Lung (tissue), 12 donors: ENCODE data around the gene TYSND1. TPM values are rescaled to one million over a fixed set of nuclear protein-coding genes. Genes with fewer than 3 reads are reported as not detected.
"Not testable (repeated sequence)": the region's sequence is repeated elsewhere in the genome, so short reads cannot be mapped to it uniquely, and the experiment has no call there.

Experiments
- ATAC-seq: fragments of 200-7000 bp; cut with Tn5 transposase; one replicate; pipeline ENCODE4 v1.9.1; 2020; ENCODE audit warnings: moderate number of reproducible peaks; ENCODE audit not compliant: insufficient read depth, low FRiP score
- DNase-seq, 3 donors: peaks; one replicate each; pipeline ENCODE4 v3.0.0-alpha.2; 2013 to 2017
- H3K27ac ChIP-seq, 2 donors: one replicate each; pipeline ENCODE4 v1.5.1; 2013; ENCODE audit warnings: mild to moderate bottlenecking in 2 of 2, moderate library complexity in 2 of 2, control low read depth in 1 of 2, inconsistent platforms in 1 of 2, low read depth in 1 of 2, low read length in 1 of 2
- H3K27me3 ChIP-seq, 3 donors: one replicate each; pipeline ENCODE4 v1.5.1; 2013; ENCODE audit warnings: low read length in 2 of 3; ENCODE audit not compliant: control insufficient read depth in 3 of 3, insufficient read depth in 3 of 3
- H3K36me3 ChIP-seq, 4 donors: one replicate each; pipeline ENCODE4 v1.5.1; 2013; ENCODE audit warnings: low read length in 4 of 4, mild to moderate bottlenecking in 1 of 4, moderate library complexity in 1 of 4; ENCODE audit not compliant: control insufficient read depth in 4 of 4, insufficient read depth in 4 of 4
- H3K4me1 ChIP-seq, 5 donors: one replicate each; pipeline ENCODE4 v1.5.1; 2013; ENCODE audit warnings: low read length in 5 of 5, mild to moderate bottlenecking in 2 of 5, moderate library complexity in 1 of 5; ENCODE audit not compliant: control insufficient read depth in 5 of 5, insufficient read depth in 5 of 5
- H3K4me3 ChIP-seq: one replicate; pipeline ENCODE4 v1.5.1; 2013; ENCODE audit warnings: mild to moderate bottlenecking, control low read depth, moderate library complexity
- H3K9ac ChIP-seq, 2 donors: one replicate each; pipeline ENCODE4 v1.5.1; 2013; ENCODE audit warnings: low read length in 2 of 2, control low read depth in 1 of 2; ENCODE audit not compliant: insufficient read depth in 1 of 2
- H3K9me3 ChIP-seq, 4 donors: one replicate each; pipeline ENCODE4 v1.5.1; 2013; ENCODE audit warnings: low read length in 3 of 4, mild to moderate bottlenecking in 1 of 4, moderate library complexity in 1 of 4; ENCODE audit not compliant: control insufficient read depth in 4 of 4, insufficient read depth in 3 of 4
- CTCF ChIP-seq: IDR thresholded peaks from 2 replicates; pipeline ENCODE4 v1.5.1; 2012; ENCODE audit warnings: mild to moderate bottlenecking; ENCODE audit errors: control extremely low read depth, extremely low read depth
- WGBS, 2 donors: extraction: QIAGEN DNeasy Blood & Tissue Kit; methylation state at CpG; one replicate each; pipeline ENCODE4 v1.1.7; 2013; 5-methylcytosine and 5-hydroxymethylcytosine counted together
- polyA plus RNA-seq, 2 donors: library from polyadenylated mRNA; stranded (reverse); fragments of 200-250 nt; gene quantifications; one replicate each; pipeline ENCODE4 v1.2.1, GENCODE V29; 2013
- total RNA-seq, 2 donors: library from RNA; depleted of rRNA in 1 of 2; stranded (reverse); fragments of >200 nt in 1 of 2; gene quantifications; one replicate each; pipeline ENCODE4 v1.2.1, GENCODE V29; 2014 to 2021
- donor health status: control.
- donor health status: control.
- donor health status: Bipolar disorder and iron deficiency.
- donor health status: healthy.
- donor health status: DM: yes; HTN: yes; CAD: no.

The TYSND1 gene
- total and polyA plus RNA-seq, 4 donors: 7.5 to 14.9 (median 9.9) TPM

- no peaks in the 10 kb centered on the region for H3K9me3 ChIP-seq
- peak overlapping the region in 1 of 2 donors; percentile 26 for H3K27ac ChIP-seq
- WGBS, 2 donors: 83 to 87% methylated on average over 1 of the region's 2 CpGs
- ATAC-seq (no peak), DNase-seq (no peak)
- H3K9ac ChIP-seq: no peak overlapping the region
- peaks cover 0 to 14% (median 11%) of the 10 kb centered on the region in 4 donors for H3K36me3 ChIP-seq
- H3K4me1 ChIP-seq: peaks cover 0 to 16% (median 3%) of the 10 kb centered on the region in 5 donors
- TF ChIP-seq CTCF: no peak
- no peak overlapping the region for H3K4me3 ChIP-seq
- H3K27me3 ChIP-seq: no peaks in the 10 kb centered on the region
Observed at GRCh38 chr10:70162151-70162891, 15.8 kb upstream of the TYSND1 start.

- H3K27me3 ChIP-seq: no peaks in the 10 kb centered on the region
- H3K4me3 ChIP-seq: no peak overlapping the region
- no peak overlapping the region for H3K27ac ChIP-seq
- H3K9ac ChIP-seq: no peak overlapping the region
- WGBS, 2 donors: 69 to 84% methylated on average over 1 of the region's 1 CpG
- peaks cover 0 to 16% (median 3%) of the 10 kb centered on the region in 5 donors for H3K4me1 ChIP-seq
- DNase-seq (no peak), ATAC-seq (no peak)
- peaks cover 7 to 19% (median 16%) of the 10 kb centered on the region in 4 donors for H3K36me3 ChIP-seq
- no peaks in the 10 kb centered on the region for H3K9me3 ChIP-seq
- TF ChIP-seq CTCF: no peak
Observed at GRCh38 chr10:70160798-70161197, 14.3 kb upstream of the TYSND1 start.

- DNase-seq, H3K27ac ChIP-seq, H3K4me3 ChIP-seq, ATAC-seq, H3K9me3 ChIP-seq, H3K27me3 ChIP-seq, H3K9ac ChIP-seq: not testable (repeated sequence)
- peaks cover 8 to 27% (median 22%) of the 10 kb centered on the region in 4 donors for H3K36me3 ChIP-seq
- 60 to 97% methylated on average over 3 of the region's 3 CpGs for WGBS, 2 donors
- H3K4me1 ChIP-seq: peaks cover 0 to 15% (median 3%) of the 10 kb centered on the region in 5 donors
Observed at GRCh38 chr10:70159366-70159765, 12.9 kb upstream of the TYSND1 start.

GRCh38 chr10:70158113-70158512 is 11.6 kb upstream of the TYSND1 start:
- Histone ChIP-seq H3K27me3 (no peaks in the 10 kb centered on the region), H3K4me1 (peaks cover 0 to 5% (median 3%) of the 10 kb centered on the region in 5 donors), H3K9me3 (no peaks in the 10 kb centered on the region), H3K9ac (no peak overlapping the region), H3K4me3 (no peak overlapping the region), H3K36me3 (peaks cover 8 to 35% (median 26%) of the 10 kb centered on the region in 4 donors), H3K27ac (no peak overlapping the region)
- ATAC-seq (no peak), DNase-seq (no peak)
- no peak for TF ChIP-seq CTCF
- WGBS, 2 donors: 70 to 88% methylated on average over 2 of the region's 2 CpGs
